ENCODE measurements around the gene AGR2.
"Not testable (repeated sequence)": the region's sequence is repeated elsewhere in the genome, so short reads cannot be mapped to it uniquely, and the experiment has no call there.

The AGR2 gene

GRCh38 chr7:16804674-16805439 lies at the start of gene AGR2:
AGR2 (minus strand) TSS chr7:16804999; CDS start chr7:16801796, 3,203 bp downstream.
- DNase-seq (ENCODE audit: low spot score) = no peak

- not testable (repeated sequence) for DNase-seq (ENCODE audit: low spot score)
Measured at GRCh38 chr7:16853189-16853588, 48.4 kb upstream of the AGR2 start.

GRCh38 chr7:16851829-16852228 lies 47.0 kb upstream of the AGR2 start:
- no peak for DNase-seq (ENCODE audit: low spot score)

GRCh38 chr7:16850614-16851466 lies 46.0 kb upstream of the AGR2 start:
- no peak for DNase-seq (ENCODE audit: low spot score)

GRCh38 chr7:16849296-16850148 lies 44.7 kb upstream of the AGR2 start:
- no peak for DNase-seq (ENCODE audit: low spot score)

GRCh38 chr7:16847381-16847860 lies 42.6 kb upstream of the AGR2 start:
- DNase-seq (ENCODE audit: low spot score) = no peak

- DNase-seq (ENCODE audit: low spot score) = no peak
Measured at GRCh38 chr7:16846601-16847165, 41.9 kb upstream of the AGR2 start.

- no peak for DNase-seq (ENCODE audit: low spot score)
Measured at GRCh38 chr7:16845746-16846145, 40.9 kb upstream of the AGR2 start.

GRCh38 chr7:16841681-16842080 lies 36.9 kb upstream of the AGR2 start:
- DNase-seq (ENCODE audit: low spot score) = no peak

- no peak for DNase-seq (ENCODE audit: low spot score)
Measured at GRCh38 chr7:16840094-16840493, 35.3 kb upstream of the AGR2 start.

GRCh38 chr7:16839646-16840045 lies 34.8 kb upstream of the AGR2 start:
- no peak for DNase-seq (ENCODE audit: low spot score)

- DNase-seq (ENCODE audit: low spot score) = no peak
Measured at GRCh38 chr7:16838891-16839290, 34.1 kb upstream of the AGR2 start.

GRCh38 chr7:16838386-16838785 lies 33.6 kb upstream of the AGR2 start:
- DNase-seq (ENCODE audit: low spot score) = no peak

- no peak for DNase-seq (ENCODE audit: low spot score)
Measured at GRCh38 chr7:16836481-16836880, 31.7 kb upstream of the AGR2 start.

GRCh38 chr7:16833373-16833772 lies 28.6 kb upstream of the AGR2 start:
- no peak for DNase-seq (ENCODE audit: low spot score)

GRCh38 chr7:16826060-16826459 lies 21.3 kb upstream of the AGR2 start:
- DNase-seq (ENCODE audit: low spot score) = no peak

GRCh38 chr7:16822029-16822428 lies 17.2 kb upstream of the AGR2 start:
- DNase-seq (ENCODE audit: low spot score) = no peak

- no peak for DNase-seq (ENCODE audit: low spot score)
Measured at GRCh38 chr7:16818732-16819131, 13.9 kb upstream of the AGR2 start.

- DNase-seq (ENCODE audit: low spot score) = no peak
Measured at GRCh38 chr7:16817536-16817935, 12.7 kb upstream of the AGR2 start.

- no peak for DNase-seq (ENCODE audit: low spot score)
Measured at GRCh38 chr7:16816824-16817223, 12.0 kb upstream of the AGR2 start.

- no peak for DNase-seq (ENCODE audit: low spot score)
Measured at GRCh38 chr7:16815001-16815400, 10.2 kb upstream of the AGR2 start.

GRCh38 chr7:16813232-16813616 lies 8.4 kb upstream of the AGR2 start:
- no peak for DNase-seq (ENCODE audit: low spot score)
